Mucosa of gallbladder (tissue), 1 donor: ENCODE measurements around the gene POLR1B. TPM values are rescaled to one million over a fixed set of nuclear protein-coding genes. Genes with fewer than 3 reads are reported as not detected.
"Not testable (repeated sequence)": the region's sequence is repeated elsewhere in the genome, so short reads cannot be mapped to it uniquely, and the experiment has no call there.

ENCODE experiments used
- DNase-seq: peaks from one replicate; pipeline ENCODE4 v3.0.0-alpha.2; 2020; ENCODE audit warnings: low spot score
- total RNA-seq: library from RNA; stranded (reverse); gene quantifications from one replicate; pipeline ENCODE4 v1.2.1, GENCODE V29; 2021
- donor health status: DM: no; HTN: no; CAD: no.

POLR1B gene
- total RNA-seq: 13.8 TPM

DNA sequence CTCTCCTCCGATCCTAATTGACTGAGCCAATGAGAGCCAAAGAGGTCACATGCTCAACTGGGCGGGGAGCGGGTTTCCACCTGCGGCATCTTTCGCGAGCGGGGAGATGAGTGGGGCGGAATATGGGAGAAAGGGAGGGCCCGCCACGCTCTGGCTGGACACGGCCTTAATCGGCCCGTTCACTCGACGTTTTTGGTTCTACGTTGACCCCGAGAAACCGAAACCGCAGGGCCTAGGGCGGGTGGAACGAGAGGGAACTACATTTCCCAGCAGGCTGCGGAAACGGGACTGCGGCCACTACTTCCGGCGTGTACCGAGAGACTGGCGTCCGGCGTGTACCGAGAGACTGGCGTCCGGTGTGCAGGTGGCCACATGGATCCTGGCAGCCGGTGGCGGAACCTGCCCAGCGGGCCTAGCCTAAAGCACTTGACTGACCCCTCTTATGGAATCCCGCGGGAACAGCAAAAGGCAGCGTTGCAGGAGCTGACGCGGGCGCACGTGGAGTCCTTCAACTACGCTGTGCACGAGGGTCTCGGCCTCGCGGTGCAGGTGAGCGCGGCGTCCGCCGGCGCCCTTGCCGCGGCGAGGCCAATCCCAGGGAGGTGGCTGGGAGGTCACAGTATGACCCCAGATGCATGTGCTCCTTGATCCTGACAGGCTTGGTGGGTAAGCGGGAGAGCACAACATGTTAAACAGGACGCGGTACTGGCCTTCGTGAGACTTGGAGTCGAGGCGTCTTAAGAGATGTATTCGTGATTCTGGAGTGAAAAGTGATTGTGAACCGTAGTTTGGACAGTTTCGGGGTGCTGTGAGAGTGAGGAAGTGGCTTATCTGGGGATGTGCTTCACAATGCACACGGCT, at the start of gene POLR1B:
Gene POLR1B (plus strand): TSS at position 343 of the 861 bp plus-strand sequence. CDS start 30 bp downstream, at position 373.
- peak; percentile 86 for DNase-seq

DNA sequence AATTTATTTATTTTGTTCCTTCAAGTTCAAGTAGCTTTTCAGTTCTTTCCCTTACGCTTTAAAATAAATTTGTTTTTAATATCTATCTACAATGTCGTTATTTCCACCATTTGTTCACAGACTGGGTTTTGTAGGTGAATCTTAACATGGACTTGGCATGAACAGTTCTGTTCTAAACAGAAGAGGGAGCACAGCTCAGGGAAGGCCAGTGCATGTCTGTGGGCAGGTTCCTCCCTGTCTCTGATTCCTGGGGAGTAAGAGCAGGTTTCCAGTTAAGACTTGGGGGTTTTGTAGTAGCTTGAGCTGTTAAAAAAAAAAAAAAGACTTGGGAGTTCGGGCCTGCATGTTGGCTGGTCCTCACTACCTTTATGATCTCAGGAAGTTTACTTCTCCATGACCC, 49.2 kb upstream of the POLR1B start:
- DNase-seq: no peak

DNA sequence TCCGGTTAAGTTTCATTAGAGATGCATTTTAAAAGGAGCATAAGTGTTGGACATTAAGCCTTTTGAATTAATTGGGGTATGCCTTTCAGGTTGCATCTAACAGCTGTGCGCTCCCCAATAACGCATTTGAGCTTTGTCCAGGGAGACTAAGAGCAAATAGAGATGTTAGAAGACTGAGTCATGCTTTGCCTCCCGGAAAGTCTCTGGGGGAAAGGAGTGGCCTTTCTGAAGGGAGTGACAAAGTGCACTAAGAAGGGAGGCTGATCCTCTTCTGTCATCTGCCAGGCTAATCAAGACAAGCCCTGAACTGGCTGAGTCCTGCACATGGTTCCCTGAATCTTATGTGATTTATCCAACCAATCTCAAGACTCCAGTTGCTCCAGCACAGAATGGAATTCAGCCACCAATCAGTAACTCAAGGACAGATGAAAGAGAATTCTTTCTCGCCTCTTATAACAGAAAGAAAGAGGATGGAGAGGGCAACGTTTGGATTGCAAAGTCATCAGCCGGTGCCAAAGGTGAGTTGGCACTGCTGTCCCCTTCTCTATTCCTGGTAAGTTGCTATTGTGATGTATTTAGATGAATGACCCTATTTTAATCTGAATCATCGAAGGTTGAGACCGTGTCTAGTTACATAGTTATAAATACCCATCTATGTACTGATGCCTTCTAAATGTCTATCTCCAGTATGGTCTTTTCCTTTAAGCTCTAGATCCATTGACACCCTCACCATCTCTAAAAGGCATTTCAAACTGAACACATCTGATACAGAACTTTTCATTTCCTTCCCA, 48.2 kb upstream of the POLR1B start:
- DNase-seq: peak; percentile 37

DNA sequence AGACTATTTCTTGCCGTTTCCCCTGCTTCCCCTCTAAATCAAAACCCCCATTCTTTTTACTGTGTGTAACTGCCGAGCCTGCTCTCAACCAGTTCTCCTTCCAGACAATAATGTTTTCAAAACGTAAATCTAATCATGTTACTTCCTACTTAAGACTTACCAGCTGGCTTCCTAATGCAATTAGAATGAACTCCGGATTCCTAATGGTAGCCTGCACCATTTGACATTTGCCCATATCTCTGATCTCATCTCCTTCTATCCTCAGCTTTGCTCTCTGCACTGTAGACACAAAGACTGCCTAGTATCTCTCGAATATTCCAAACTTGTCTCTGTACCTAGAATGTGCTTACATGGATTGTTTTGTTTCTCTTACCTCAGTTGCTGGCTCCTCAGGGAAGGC, 47.4 kb upstream of the POLR1B start:
- no peak for DNase-seq

DNA sequence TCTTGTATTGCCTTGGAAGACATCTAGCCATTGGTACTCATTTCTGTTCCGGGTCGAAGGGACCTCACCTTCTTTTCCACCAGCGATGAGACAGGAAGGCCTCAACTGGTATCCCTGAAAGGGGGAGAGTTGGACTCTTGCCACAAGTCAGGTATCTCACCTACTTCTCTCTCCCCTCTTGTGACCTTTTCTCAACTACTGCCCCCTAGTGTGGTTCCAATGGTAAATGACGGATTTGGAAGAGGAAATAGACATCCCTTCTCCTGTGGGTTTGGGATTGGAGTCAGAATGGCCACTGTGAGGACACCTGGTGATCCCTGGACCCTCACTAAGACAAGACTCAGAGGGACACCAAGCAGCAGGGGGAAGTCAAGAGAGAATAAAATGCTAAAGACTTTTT, 46.4 kb upstream of the POLR1B start:
- DNase-seq: not testable (repeated sequence)

- DNase-seq: peak; percentile 35
These were observed 41.3 kb upstream of the POLR1B start for GRCh38 chr2:112500850-112501484.

DNA sequence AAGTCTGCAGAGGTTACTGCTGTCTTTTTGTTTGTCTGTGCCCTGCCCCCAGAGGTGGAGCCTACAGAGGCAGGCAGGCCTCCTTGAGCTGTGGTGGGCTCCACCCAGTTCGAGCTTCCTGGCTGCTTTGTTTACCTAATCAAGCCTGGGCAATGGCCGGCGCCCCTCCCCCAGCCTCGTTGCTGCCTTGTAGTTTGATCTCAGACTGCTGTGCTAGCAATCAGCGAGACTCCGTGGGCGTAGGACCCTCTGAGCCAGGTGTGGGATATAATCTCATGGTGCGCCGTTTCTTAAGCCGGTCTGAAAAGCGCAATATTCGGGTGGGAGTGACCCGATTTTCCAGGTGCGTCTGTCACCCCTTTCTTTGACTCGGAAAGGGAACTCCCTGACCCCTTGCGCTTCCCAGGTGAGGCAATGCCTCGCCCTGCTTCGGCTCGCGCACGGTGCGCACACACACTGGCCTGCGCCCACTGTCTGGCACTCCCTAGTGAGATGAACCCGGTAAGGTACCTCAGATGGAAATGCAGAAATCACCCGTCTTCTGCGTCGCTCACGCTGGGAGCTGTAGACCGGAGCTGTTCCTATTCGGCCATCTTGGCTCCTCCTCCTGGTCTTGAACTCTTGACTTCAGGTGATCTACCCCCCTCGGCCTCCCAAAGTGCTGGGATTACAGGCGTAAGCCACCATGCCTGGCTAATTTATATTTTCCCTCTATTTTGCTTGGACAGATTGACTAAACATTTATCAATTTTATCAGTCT, 32.8 kb upstream of the POLR1B start:
- DNase-seq: not testable (repeated sequence)

GRCh38 chr2:112516801-112517200, 25.5 kb upstream of the POLR1B start:
- no peak for DNase-seq

DNA sequence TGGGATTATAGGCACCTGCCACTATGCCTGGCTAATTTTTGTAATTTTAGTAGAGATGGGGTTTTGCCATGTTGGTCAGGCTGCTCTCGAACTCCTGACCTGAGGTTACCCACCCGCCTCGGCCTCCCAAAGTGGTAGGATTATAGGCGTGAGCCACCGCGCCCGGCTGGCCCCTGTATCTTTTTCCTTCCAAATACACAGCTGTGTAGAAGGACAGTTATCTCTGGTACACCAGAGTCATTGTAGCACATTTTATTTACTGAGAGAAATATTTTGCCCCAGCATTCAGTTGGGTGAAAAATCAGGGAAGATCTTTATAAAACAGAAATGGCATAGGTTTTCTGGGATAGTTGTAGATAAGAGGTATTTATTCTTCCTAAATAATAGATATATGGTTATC, 23.5 kb upstream of the POLR1B start:
- DNase-seq: no peak

- DNase-seq: no peak
These were observed 22.8 kb upstream of the POLR1B start for GRCh38 chr2:112519506-112519905.

DNA sequence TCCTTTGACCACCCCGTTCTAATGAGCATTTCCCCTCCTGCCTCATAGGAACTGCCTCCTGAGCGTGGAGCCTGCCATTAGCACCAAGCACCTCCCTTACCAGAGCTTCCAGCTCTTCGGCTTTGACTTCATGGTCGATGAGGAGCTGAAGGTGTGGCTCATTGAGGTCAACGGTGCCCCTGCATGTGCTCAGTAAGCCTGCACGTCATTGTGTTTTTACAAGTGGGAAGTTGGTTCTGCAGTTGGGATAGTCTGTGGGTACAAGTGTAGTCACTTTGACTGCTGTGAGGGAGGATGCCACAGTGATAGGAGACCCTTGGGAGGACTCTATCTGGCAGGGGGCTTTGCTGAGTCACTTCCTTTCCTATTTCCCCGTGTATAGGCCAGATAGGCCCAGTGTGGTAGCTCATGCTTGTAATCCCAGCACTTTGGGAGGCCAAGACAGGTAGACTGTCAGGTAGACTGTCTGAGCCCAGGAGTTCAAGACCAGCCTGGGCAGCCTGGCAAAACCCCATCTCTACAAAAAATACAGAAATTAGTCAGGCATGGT, 22.0 kb upstream of the POLR1B start:
- DNase-seq: no peak

GRCh38 chr2:112523291-112523777, 18.9 kb upstream of the POLR1B start:
- no peak for DNase-seq

GRCh38 chr2:112524276-112524675, 18.0 kb upstream of the POLR1B start:
- not testable (repeated sequence) for DNase-seq

- DNase-seq: no peak
These were observed 13.7 kb upstream of the POLR1B start for GRCh38 chr2:112528541-112528940.

DNA sequence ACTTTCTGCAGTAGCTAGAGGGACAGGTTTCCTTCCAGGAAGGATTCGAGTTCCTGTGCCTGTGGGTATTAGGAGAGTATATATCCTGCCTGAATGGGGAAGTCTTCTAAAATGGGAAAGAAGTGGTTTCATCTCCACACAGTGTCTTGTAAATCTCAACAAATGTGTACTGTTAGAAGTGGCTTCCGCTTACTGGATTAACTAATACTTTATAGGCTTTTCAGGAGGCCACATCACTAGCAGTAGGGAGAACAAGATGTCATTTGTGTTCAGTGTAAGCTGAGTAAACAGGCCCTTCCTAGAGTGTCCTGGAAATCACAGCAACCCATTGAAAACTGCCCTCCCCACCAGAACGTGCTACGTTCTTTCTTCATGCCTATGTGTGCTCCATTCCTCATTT, 12.5 kb upstream of the POLR1B start:
- DNase-seq: no peak

- no peak for DNase-seq
These were observed 11.5 kb upstream of the POLR1B start for GRCh38 chr2:112530728-112531127.

- DNase-seq: no peak
These were observed 7.4 kb upstream of the POLR1B start for GRCh38 chr2:112534826-112535225.

DNA sequence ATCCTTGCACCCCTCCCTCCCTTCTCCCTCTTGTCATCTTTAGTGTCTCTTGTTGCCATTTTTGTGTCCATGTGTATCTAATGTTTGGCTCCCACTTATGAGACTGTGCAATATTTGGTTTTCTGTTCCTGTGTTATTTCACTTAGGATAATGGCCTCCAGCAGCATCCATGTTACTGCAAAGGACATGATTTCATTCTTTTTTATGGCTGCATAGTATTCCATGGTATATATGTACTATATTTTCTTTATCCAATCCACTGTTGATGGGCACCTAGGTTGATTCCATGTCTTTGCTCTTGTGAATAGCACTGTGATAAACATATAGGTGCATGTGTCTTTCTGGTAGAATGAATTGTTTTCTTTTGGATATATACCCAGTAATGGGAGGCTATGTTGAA, 5.6 kb upstream of the POLR1B start:
- not testable (repeated sequence) for DNase-seq

GRCh38 chr2:112539306-112539705, 3.0 kb upstream of the POLR1B start:
- no peak for DNase-seq

DNA sequence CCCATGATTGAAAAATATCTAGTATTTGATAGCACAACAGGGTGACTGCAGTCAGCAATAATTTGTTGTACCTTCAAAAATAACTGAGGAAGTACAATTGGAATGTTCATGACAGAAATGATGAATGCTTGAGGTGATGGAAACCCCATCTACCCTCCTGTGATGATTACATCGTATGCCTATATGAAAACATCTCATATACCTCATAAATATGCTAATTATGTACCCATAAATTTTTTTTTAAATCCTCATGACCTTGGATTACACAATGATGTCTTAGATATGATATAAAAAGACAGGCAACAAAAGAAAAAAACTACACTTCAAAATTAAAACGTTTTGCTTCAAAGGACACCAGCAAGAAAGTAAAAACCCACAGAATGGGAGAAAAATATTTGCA, 1.4 kb upstream of the POLR1B start:
- no peak for DNase-seq
